Activated naive CD4-positive, alpha-beta T cell treated with anti-CD3 and anti-CD28 coated beads, Interleukin-2, amount 50 U/mL, for 16 hours (primary cell): ENCODE results near the gene DDA1.

ENCODE experiments used
- DNase-seq: peaks from one replicate; pipeline ENCODE4 v3.0.0-alpha.2; 2020

The DDA1 gene

GRCh38 chr19:17312189-17313113, 3.1 kb downstream of the DDA1 start:
- no peak for DNase-seq

- DNase-seq = no peak
Observed at GRCh38 chr19:17314007-17314593, 4.7 kb downstream of the DDA1 start.

GRCh38 chr19:17318966-17319365, 9.6 kb downstream of the DDA1 start:
- no peak for DNase-seq

GRCh38 chr19:17319473-17320238, 10.3 kb downstream of the DDA1 start:
- no peak for DNase-seq

GRCh38 chr19:17320435-17320834, 11.1 kb downstream of the DDA1 start:
- DNase-seq = no peak

- DNase-seq = no peak
Observed at GRCh38 chr19:17321655-17322489, 12.5 kb downstream of the DDA1 start.

GRCh38 chr19:17322854-17323253, 13.5 kb downstream of the DDA1 start:
- DNase-seq = no peak

GRCh38 chr19:17323300-17323963, 14.1 kb downstream of the DDA1 start:
- no peak for DNase-seq

- DNase-seq = no peak
Observed at GRCh38 chr19:17323964-17324332, 14.6 kb downstream of the DDA1 start.

GRCh38 chr19:17324357-17325114, 15.2 kb downstream of the DDA1 start:
- DNase-seq = no peak

GRCh38 chr19:17325133-17325532, 15.8 kb downstream of the DDA1 start:
- DNase-seq = no peak

- no peak for DNase-seq
Observed at GRCh38 chr19:17325881-17326594, 16.7 kb downstream of the DDA1 start.

GRCh38 chr19:17326595-17326966, 17.2 kb downstream of the DDA1 start:
- DNase-seq = no peak

- no peak for DNase-seq
Observed at GRCh38 chr19:17327068-17327653, 17.8 kb downstream of the DDA1 start.

GRCh38 chr19:17327654-17328516, 18.5 kb downstream of the DDA1 start:
- peak; percentile 56 for DNase-seq

- DNase-seq = peak; percentile 51
Observed at GRCh38 chr19:17328517-17329365, 19.4 kb downstream of the DDA1 start.

- DNase-seq = no peak
Observed at GRCh38 chr19:17329366-17330261, 20.3 kb downstream of the DDA1 start.
